Spleen (tissue), 7 donors: ENCODE measurements around the gene PHEX.

Source experiments
- POLR2A ChIP-seq, 3 donors: fragments of 450-650 bp; IDR thresholded peaks; one replicate each; pipeline ENCODE4 v1.5.1; 2017; ENCODE audit warnings: antibody characterized with exemption in 3 of 3, mild to moderate bottlenecking in 1 of 3
- POLR2AphosphoS5 ChIP-seq, 3 donors: sonication (generic); formaldehyde crosslinking; IDR thresholded peaks; one replicate each; pipeline ENCODE4 v1.5.1; 2017; ENCODE audit warnings: antibody characterized with exemption in 3 of 3
- TF ChIP-seq, protein P1 (sequence below), 11 experiments: fragments of 200-600 bp in 7 of 11; fragments of 450-650 bp in 4 of 11; sonication (generic) in 4 of 11; IDR thresholded peaks in 8 of 11; conservative IDR thresholded peaks in 3 of 11; 1 replicate in 7 of 11; 2 replicates in 4 of 11; pipeline versions ENCODE4 v1.4.0 to v1.8.0; 2016 to 2021; ENCODE audit warnings: antibody characterized with exemption in 11 of 11, inconsistent platforms in 4 of 11, mild to moderate bottlenecking in 1 of 11
- donor health status: DM: no; HTN: no; CAD: no; lungs with moderate emphysema.
- donor health status: DM: no; HTN: no; CAD: no.
- donor health status: DM: no; HTN: no; CAD: no.

DNA sequence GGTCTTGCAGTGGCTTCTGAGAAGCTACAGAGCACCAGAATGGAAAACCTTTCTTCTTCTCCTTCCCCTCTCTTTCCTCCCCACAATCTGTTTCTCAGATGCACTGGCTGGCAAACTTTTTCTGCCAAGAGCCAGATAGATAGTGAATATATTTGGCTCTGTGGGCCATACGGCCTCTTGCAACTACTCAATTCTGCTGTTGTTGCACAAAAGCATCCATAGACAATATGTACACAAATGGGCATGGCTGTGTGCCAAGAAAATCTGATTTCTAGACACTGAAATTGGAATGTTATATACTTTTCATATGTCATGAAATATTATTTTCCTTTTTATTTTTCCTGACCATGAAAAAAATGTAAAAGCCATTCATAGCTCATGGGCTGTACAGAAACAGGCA, 3.1 kb downstream of the PHEX start:
- TF ChIP-seq POLR2A (IDR thresholded peaks at IDR 0.05) (no peak), POLR2AphosphoS5 (IDR thresholded peaks at IDR 0.05) (no peak)
- TF ChIP-seq, protein P1, sequence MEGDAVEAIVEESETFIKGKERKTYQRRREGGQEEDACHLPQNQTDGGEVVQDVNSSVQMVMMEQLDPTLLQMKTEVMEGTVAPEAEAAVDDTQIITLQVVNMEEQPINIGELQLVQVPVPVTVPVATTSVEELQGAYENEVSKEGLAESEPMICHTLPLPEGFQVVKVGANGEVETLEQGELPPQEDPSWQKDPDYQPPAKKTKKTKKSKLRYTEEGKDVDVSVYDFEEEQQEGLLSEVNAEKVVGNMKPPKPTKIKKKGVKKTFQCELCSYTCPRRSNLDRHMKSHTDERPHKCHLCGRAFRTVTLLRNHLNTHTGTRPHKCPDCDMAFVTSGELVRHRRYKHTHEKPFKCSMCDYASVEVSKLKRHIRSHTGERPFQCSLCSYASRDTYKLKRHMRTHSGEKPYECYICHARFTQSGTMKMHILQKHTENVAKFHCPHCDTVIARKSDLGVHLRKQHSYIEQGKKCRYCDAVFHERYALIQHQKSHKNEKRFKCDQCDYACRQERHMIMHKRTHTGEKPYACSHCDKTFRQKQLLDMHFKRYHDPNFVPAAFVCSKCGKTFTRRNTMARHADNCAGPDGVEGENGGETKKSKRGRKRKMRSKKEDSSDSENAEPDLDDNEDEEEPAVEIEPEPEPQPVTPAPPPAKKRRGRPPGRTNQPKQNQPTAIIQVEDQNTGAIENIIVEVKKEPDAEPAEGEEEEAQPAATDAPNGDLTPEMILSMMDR (IDR thresholded peaks at IDR 0.05 in 8 of 11, conservative IDR thresholded peaks at IDR 0.05 in 3 of 11), result no peak
